Esophagus squamous epithelium (tissue), 4 donors: ENCODE measurements around the gene RNF115.

Source experiments
- POLR2A ChIP-seq, 4 donors: fragments of 450-650 bp; IDR thresholded peaks; one replicate each; pipeline ENCODE4 v1.6.1; 2017; ENCODE audit warnings: antibody characterized with exemption in 4 of 4, mild to moderate bottlenecking in 4 of 4, moderate library complexity in 3 of 4
- TF ChIP-seq, protein P1 (sequence below), 6 experiments: fragments of 450-650 bp in 4 of 6; fragments of 200-600 bp in 2 of 6; sonication (generic) in 2 of 6; IDR thresholded peaks; one replicate each; pipeline ENCODE4 v1.5.1; 2016 to 2019; ENCODE audit warnings: antibody characterized with exemption in 6 of 6, mild to moderate bottlenecking in 4 of 6, moderate library complexity in 4 of 6

DNA sequence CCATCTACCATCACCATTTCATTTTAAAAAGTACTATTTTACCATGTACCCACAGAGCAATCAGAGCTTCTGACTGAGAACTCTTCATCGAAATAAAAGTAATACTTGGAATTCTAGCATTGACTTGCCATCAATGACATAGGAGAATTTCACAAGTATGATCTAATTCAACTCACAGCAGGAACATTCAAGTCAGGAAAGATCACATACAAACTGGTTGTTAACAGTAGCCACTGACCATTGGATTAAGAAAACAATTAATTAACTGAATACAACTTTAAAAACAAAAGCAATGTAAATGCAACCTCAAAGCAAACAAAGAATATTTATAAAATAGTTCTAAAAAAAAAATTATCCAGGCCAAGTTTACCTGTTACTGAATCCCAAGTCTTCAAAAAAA lies 18.8 kb downstream of the RNF115 start:
- TF ChIP-seq, protein P1, sequence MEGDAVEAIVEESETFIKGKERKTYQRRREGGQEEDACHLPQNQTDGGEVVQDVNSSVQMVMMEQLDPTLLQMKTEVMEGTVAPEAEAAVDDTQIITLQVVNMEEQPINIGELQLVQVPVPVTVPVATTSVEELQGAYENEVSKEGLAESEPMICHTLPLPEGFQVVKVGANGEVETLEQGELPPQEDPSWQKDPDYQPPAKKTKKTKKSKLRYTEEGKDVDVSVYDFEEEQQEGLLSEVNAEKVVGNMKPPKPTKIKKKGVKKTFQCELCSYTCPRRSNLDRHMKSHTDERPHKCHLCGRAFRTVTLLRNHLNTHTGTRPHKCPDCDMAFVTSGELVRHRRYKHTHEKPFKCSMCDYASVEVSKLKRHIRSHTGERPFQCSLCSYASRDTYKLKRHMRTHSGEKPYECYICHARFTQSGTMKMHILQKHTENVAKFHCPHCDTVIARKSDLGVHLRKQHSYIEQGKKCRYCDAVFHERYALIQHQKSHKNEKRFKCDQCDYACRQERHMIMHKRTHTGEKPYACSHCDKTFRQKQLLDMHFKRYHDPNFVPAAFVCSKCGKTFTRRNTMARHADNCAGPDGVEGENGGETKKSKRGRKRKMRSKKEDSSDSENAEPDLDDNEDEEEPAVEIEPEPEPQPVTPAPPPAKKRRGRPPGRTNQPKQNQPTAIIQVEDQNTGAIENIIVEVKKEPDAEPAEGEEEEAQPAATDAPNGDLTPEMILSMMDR (IDR thresholded peaks at IDR 0.05) = no peak
- TF ChIP-seq POLR2A (IDR thresholded peaks at IDR 0.05) = no peak
